Tibial nerve (tissue), 4 donors: Measurements from ENCODE around the gene DHX40.

Experiments used
- CTCF ChIP-seq, 5 experiments: fragments of 200-600 bp in 3 of 5; fragments of 450-650 bp in 2 of 5; sonication (generic) in 3 of 5; IDR thresholded peaks; one replicate each; pipeline ENCODE4 v1.5.1; 2016 to 2019; ENCODE audit warnings: antibody characterized with exemption in 5 of 5, mild to moderate bottlenecking in 3 of 5, moderate library complexity in 2 of 5
- EP300 ChIP-seq, 2 donors: sonication (generic); formaldehyde crosslinking; IDR thresholded peaks; one replicate each; pipeline ENCODE4 v1.6.1; 2017; ENCODE audit warnings: antibody characterized with exemption in 2 of 2, mild to moderate bottlenecking in 1 of 2
- POLR2A ChIP-seq, 2 donors: fragments of 450-650 bp; IDR thresholded peaks; one replicate each; pipeline ENCODE4 v1.6.1; 2017; ENCODE audit warnings: antibody characterized with exemption in 2 of 2, mild to moderate bottlenecking in 2 of 2, moderate library complexity in 2 of 2

- TF ChIP-seq CTCF (IDR thresholded peaks at IDR 0.05) (no peak), POLR2A (IDR thresholded peaks at IDR 0.05) (no peak), EP300 (IDR thresholded peaks at IDR 0.05) (no peak)
These were observed 76.5 kb downstream of the DHX40 start for GRCh38 chr17:59641799-59642484.
